ENCODE data around the gene NUDT21.

DNA sequence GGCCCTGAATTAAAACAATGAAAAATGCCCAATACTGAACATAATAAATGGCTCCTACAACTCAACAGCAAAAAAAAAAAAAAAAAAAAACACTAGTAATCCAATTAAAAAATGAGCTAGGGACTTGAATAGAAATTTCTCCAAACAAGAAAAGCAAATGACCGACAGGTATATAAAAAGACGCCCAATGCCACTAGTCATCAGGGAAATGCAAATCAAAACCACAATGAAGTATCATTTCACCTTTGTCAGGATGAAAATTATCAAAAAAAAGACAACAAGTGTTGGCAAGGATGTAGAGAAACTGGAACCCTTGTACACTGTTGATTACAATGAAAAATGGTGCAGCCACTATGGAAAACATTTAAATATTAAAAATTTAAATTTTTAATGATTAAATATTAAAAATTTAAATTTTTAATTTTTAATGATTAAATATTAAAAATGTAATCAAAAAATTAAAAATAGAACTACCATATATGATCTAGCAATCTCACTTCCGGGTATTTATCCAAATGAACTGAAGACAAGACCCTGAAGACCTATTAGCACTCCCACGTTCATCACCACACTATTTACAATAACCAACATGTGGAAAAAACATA, 40.6 kb upstream of the NUDT21 start:
- TF ChIP-seq, protein P1, sequence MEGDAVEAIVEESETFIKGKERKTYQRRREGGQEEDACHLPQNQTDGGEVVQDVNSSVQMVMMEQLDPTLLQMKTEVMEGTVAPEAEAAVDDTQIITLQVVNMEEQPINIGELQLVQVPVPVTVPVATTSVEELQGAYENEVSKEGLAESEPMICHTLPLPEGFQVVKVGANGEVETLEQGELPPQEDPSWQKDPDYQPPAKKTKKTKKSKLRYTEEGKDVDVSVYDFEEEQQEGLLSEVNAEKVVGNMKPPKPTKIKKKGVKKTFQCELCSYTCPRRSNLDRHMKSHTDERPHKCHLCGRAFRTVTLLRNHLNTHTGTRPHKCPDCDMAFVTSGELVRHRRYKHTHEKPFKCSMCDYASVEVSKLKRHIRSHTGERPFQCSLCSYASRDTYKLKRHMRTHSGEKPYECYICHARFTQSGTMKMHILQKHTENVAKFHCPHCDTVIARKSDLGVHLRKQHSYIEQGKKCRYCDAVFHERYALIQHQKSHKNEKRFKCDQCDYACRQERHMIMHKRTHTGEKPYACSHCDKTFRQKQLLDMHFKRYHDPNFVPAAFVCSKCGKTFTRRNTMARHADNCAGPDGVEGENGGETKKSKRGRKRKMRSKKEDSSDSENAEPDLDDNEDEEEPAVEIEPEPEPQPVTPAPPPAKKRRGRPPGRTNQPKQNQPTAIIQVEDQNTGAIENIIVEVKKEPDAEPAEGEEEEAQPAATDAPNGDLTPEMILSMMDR (conservative IDR thresholded peaks at IDR 0.05; ENCODE audit: low read depth, low read length), result no peak
- TF ChIP-seq MAFK (IDR thresholded peaks at IDR 0.05; ENCODE audit: low read depth, low read length) (no peak), RFX5 (IDR thresholded peaks at IDR 0.05; ENCODE audit: low read depth, low read length) (no peak)

All from IMR-90 (cell line).